AG08396 (cell line): ENCODE results near the gene KLHL20.
"Not testable (repeated sequence)": the region's sequence is repeated elsewhere in the genome, so short reads cannot be mapped to it uniquely, and the experiment has no call there.

Source experiments
- DNase-seq: peaks from one replicate; pipeline ENCODE4 v3.0.0; 2012; ENCODE audit warnings: low spot score, mixed read lengths

The KLHL20 gene, protein sequence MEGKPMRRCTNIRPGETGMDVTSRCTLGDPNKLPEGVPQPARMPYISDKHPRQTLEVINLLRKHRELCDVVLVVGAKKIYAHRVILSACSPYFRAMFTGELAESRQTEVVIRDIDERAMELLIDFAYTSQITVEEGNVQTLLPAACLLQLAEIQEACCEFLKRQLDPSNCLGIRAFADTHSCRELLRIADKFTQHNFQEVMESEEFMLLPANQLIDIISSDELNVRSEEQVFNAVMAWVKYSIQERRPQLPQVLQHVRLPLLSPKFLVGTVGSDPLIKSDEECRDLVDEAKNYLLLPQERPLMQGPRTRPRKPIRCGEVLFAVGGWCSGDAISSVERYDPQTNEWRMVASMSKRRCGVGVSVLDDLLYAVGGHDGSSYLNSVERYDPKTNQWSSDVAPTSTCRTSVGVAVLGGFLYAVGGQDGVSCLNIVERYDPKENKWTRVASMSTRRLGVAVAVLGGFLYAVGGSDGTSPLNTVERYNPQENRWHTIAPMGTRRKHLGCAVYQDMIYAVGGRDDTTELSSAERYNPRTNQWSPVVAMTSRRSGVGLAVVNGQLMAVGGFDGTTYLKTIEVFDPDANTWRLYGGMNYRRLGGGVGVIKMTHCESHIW

DNA sequence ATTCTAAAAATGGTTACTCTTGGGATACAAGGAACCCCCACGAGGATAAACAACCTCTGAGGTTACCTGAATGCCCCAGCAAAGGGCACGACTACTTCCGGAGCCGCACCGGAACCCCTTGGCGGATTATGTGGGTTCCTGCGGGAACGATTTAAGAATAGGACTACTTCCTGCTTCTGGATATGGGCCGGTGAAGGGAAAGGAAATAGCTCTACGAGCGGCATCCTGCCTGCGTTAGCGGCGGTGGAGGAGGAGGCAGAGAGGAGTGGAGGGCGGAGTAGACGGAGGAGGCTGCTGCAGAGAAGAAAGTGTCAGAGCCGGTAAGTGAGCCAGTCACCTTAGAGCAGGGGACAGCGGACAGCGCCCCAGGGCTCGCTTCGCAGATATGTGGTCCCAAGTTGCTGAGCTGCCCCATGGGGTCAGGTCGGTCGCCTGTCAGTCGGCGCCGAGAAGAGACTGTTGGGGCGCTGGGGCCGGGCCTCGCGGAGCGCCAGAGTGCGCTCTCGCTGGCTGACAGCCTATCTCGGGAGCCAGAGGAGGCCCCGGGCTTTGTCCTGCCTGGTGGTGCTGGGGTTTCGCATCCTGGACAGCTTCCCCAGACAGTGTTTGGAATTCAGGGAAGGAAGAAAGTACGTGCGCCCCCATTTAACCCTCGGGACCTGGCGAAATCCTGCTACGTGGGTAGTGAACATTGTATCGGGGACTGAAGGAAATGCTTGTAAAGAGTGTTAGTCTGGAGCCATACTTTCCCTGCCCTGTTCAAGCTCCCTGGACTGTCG, at the start of gene KLHL20:
Gene KLHL20, plus strand, starts transcription at position 223 of the 779 bp plus-strand sequence. CDS start 1,063 bp downstream, outside the sequence.
- DNase-seq = peak; percentile 85

DNA sequence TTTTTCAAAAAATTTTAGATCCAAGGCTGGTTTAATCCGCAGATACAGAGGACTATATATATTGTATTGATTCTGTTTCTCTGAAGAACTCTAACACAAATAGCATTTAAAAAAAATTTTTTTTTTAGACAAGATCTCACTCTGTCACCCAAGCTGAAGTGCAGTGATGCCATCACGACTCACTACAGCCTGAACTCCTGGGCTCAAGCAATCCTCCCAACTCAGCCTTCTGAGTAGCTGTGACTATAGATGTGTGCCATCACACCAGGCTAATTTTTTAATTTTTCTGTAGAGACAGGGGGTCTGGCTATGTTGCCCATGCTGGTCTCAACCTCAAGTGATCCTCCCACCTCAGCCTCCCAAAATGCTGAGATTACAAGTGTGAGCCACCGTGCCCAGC, 48.1 kb upstream of the KLHL20 start:
- no peak for DNase-seq

DNA sequence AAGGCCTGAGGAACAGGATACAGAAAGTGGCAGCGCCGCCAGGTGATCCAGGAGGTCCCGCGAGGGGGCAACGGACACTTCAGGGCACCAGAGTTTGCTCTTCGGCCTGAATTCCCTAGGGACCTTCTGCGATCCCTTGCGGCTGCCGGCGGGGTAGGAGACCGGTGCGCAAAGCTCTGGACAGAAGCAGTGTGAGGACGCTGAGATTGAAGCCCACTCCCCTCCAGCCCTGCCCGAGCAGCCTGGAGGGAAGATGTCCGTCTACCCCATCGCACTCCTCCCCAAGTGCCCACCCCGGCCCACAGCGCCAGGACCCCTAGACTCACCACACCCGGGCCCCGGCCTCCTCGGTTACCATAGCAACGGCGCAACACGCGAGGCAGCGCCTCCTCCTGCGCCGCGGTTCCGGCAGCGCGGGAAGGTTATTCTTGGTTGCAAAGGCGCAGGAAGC, 45.3 kb upstream of the KLHL20 start, which contains the start of gene ANKRD45:
Gene ANKRD45, minus strand, starts transcription at position 361 of the 451 bp plus-strand sequence. CDS start 10,433 bp downstream, outside the sequence.
- peak; percentile 53 for DNase-seq

DNA sequence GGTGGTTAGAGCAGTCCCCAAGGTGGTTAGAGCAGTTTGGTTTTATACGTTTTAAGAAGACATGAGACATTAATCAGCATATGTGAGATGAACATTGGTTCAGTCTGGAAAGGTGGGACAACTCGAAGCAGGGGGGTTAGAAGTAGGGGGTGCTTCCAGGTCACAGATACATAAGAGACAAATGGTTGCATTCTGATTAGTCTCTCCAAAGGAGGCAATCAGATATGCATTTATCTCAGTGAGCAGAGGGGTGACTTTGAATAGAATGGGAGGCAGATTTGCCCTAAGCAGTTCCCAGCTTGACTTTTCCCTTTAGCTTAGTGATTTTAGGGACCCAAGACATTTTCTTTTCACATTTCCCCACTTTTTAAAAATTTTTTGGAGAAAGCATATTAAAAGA, 40.3 kb upstream of the KLHL20 start:
- DNase-seq = not testable (repeated sequence)

DNA sequence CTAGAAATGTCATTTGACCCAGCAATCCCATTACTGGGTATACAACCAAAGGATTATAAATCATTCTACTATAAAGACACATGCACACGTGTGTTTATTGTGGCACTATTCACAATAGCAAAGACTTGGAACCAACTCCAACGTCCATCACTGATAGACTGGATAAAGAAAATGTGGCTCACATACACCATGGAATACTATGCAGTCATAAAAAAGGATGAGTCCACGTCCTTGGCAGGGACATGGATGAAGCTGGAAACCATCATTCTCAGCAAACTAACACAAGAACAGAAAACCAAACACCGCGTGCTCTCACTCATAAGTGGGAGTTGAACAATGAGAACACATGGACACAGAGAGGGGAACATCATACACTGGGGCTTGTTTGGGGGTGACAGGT, 34.6 kb upstream of the KLHL20 start:
- DNase-seq = not testable (repeated sequence)

DNA sequence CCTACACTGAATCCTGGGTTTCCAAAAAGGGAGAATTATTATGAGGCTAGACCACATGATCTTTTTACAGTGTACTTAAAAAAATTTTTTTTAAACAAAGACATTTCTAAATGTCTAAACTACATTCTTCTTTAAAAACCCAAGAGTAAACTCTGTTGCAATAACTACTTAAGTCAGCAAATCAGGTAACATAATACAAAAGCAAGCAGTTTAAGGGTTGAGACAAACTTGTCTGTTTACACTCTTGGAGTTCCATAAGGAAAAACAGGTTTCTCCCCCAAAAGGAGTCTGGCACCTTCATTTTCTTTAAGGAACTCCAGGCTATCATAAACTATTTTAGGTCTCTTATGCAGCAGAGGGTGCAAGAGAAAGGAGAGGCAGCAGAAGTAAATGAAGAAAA, 32.6 kb upstream of the KLHL20 start:
- no peak for DNase-seq

DNA sequence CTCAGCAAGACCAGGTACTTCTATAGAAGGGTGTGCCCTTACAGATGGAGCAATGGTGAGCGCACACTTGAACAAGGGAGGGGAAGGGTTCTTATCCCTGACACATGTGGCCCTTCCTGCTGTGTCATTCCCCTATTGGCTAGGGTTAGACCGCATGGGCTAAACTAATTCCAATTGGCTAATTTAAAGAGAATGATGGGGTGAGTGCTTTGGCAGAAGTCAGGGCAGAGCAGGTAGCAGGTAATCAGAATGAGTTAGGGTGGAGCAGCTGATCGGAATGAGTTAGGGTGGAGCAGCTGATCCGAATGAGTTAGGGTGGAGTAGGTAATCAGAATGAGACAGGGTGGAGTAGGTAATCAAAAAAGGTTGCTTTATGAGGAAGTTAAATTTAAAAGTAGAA, 30.9 kb upstream of the KLHL20 start:
- not testable (repeated sequence) for DNase-seq

DNA sequence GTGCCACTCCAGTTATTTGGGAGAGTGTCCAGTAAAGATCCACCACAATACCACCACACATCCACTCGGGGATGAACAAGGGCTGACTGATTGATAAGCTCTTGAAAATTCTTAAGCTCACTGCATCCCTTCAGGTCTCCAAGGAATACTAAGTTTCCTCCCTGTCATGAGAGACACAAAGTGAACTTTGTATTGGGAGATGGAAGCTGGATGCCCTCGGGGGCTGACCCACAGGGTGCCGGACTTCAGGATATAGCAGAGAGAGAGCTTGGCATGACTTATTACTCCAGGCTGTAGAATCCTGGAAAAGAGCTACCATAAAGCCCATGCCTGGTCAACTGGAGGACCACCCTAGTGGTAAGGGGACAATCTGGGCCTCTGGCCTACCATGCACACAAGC, 29.7 kb upstream of the KLHL20 start:
- not testable (repeated sequence) for DNase-seq

DNA sequence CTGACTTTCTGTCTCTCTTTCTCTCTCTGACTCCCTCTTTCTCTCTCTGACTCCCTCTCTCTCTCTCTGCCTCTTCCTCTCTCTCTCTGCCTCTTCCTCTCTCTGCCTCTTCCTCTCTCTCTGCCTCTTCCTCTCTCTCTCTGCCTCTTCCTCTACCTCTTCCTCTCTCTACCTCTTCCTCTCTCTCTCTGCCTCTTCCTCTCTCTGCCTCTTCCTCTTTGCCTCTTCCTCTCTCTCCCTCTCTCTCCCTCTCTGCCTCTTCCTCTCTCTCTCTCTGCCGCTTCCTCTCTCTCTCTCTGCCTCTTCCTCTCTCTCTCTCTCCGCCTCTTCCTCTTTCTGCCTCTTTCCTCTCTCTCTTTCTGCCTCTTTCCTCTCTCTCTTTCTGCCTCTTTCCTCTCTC, 26.5 kb upstream of the KLHL20 start:
- no peak for DNase-seq

DNA sequence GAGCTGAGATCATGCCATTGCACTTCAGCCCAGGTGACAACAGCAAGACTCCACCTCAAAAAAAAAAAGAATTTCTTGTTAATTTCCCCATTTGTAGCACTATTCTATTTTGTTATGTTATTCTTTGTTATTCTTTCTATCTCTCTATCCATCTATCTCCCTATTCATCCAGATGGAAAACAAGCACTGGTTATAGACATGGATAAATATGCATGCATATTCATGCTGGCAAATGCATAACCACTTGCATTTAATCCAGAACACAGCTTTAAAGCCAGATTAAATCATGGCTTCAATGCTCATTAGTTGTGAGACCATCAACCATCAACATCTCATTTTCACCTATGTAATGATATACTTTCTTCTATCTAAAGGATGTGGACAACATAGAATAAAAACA, 21.5 kb upstream of the KLHL20 start:
- no peak for DNase-seq

DNA sequence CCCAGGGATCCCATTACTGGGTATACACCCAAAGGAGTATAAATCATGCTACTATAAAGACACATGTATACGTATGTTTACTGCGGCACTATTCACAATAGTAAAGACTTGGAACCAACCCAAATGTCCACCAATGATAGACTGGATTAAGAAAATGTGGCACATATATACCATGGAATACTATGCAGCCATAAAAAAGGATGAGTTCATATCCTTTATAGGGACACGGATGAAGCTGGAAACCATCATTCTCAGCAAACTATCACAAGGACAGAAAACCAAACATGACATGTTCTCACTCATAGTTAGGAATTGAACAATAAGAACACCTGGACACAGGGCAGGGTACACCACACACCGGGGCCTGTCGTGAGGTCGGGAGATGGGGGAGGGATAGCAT, 13.5 kb upstream of the KLHL20 start:
- DNase-seq = not testable (repeated sequence)

DNA sequence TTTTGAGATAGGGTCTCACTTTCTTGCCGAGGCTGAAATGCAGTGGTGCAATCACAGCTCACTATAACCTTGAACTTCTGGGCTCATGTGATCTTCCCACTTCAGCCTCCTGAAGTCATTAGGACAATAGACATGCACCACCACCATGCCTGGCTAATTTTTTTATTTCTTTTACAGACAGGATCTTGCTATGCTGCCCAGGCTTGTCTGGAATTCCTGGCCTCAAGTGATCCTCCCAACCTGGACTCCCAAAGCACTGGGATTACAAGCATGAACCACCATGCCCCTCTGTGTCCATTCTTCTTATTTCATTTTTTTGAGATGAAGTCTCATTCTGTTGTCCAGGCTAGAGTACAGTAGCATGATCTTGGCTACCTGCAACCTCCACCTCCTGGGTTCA, 12.0 kb upstream of the KLHL20 start:
- no peak for DNase-seq

DNA sequence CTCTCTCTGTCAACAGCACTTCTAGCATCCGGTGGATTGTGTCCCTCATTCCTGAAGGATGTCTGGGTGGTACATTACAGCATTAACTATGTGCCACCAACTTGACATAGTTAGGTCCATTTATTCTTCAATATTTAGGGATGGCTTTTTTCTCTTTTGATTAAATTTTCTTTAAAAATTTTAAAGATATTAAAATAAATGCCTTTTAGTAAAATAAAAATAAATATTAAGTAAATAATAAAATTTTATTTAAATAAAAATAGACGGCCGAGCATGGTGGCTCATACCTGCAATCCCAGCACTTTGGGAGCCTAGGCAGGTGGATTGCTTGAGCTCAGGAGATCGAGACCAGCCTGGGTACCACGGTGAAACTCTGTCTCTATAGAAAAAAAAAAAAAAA, 9.7 kb upstream of the KLHL20 start:
- no peak for DNase-seq

DNA sequence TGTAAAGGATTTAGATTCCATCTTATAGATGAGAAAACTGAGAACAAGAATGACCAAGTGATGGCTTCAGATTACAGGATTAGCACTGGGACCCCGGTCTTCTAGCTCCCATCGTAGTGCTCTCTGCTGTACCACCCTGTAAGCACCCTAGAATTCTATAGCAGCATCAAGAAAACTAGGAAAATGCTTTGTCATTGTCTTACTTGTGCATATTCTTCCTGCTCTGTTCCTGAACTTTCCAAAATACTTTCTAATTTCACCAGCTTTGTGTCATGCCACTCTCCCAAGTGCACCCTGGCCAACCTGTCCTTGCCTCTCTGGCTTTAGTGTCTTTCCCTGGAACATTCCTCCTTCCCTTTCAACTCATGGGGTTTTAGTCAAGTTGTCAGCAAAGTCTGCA, 6.0 kb upstream of the KLHL20 start:
- DNase-seq = no peak

DNA sequence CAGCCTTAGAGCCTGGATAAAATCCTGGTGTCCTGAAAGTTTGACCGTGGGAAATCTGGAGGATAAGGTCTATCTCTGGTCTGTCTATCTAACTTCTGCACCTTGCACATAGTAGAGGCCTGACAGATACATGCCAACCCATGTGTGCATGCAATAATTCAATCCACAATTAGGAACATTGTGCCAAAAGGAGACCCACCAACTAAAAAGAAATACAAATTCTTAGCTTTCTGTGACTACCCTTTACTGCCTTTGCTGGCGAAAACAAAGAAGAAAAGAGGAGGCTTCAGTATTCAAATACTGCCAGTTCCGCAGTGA, 381 bp upstream of the KLHL20 start:
- no peak for DNase-seq

DNA sequence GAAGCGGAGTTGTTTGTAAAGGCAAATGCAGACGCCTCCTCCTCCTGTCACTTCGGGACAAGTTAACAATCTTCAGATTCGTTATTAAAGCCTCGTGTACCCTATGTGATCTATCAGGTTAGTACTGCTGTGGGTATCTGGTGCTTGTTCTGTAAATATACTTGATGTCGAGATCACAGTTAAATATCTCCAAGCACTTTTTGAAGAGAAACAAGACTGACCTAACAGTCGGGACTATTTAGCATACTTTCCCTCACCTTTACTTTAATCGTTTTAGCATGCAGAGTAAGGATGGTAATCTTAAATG, 710 bp downstream of the KLHL20 start:
- DNase-seq = no peak

DNA sequence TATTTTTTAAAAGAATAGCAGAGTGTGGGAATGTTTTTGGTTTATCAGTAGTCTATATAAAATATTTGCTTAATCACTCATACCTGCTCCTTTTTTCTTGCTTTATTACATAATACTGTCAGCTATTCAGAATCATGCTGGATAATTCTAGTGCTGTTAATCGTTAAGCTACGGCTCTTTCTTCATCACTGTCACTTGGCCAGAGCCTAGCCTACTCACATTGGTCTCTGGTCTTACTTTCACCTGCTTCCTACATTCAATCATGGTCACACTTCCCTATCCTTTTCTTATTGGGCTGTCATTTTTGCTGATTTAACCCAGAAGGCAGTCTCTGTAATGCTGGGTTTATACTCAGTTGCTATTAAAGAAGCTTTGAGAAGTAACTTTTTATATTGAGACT, 2.5 kb downstream of the KLHL20 start:
- no peak for DNase-seq

DNA sequence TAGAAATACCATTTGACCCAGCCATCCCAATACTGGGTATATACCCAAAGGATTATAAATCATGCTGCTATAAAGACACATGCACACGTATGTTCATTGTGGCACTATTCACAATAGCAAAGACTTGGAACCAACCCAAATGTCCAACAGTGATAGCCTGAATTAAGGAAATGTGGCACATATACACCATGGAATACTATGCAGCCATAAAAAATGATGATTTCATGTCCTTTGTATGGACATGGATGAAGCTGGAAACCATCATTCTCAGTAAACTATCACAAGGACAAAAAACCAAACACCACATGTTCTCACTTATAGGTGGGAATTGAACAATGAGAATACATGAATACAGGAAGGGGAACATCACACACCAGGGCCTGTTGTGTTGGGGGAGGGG, 16.6 kb downstream of the KLHL20 start:
- not testable (repeated sequence) for DNase-seq

DNA sequence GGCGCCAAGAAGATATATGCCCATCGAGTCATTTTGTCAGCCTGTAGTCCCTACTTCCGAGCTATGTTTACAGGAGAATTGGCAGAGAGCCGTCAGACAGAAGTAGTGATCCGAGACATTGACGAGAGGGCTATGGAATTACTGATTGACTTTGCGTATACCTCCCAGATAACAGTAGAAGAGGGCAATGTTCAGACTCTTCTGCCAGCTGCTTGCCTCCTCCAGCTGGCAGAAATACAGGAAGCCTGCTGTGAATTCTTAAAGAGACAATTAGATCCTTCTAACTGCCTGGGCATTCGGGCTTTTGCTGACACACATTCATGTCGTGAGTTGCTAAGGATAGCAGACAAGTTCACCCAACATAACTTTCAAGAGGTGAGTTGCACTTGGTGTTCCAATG, 19.1 kb downstream of the KLHL20 start:
- DNase-seq = no peak

DNA sequence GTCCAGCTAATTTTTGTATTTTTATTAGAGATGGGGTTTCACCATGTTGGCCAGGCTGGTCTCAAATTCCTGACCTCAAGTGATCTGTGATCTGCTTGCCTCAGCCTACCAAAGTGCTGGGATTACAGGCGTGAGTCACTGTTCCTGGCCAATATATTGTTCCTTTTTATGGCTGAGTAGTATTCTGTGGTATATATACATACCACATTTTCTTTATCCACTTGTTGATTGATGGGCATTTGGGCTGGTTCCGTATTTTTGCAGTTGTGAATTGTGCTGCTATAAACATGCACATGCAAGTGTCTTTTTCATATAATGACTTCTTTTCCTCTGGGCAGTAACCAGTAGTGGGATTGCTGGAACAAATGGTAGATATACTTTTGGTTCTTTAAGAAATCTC, 21.3 kb downstream of the KLHL20 start:
- not testable (repeated sequence) for DNase-seq

DNA sequence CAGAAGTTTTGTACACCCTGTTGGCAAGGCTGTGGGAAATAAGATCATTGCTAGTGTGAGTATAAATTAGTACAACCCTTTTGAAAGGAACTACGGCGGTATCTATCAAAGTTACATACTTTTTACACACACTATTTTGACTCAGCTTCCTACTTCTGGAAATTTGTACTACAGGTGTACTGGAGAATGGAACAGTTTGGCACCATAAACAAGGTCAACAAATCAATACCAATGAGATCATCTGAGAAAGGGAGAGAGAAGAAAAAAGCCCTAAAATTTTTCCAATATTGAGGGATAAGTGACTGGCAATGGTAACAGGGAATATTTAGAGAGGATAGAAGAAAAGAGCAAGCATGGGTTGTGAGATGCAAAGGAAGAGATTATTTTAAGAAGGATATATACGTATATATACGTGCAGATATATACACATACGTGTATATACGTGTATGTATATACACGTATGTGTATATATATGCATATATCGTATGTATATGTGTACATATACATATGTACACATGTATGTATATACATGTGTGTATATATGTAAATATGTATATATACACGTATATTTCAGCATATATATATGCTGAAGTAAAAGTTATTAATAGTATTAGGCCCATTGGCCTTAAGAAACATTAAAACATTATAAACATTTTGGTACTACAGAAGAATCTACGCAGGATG, 27.6 kb downstream of the KLHL20 start:
- DNase-seq = no peak

DNA sequence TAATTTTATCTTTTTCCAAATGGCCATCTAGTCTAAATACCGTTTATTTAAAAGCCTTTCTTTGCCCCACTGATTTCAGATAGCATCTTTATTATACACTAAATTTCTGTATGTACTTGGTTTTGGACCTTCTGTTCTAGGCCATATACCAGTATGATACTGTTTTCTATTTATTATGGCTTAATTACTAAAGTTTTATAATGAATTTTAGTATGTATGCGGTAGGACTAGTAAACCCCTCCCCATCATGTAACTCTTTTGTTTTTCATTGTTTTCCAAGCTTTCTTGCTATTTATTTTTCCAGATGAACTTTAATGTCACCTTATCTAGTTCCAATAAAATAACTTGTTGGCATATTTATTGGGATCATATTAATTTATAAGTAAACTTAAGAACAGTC, 29.9 kb downstream of the KLHL20 start:
- no peak for DNase-seq
